ENCODE measurements around the gene CD300LD.

The CD300LD gene

DNA sequence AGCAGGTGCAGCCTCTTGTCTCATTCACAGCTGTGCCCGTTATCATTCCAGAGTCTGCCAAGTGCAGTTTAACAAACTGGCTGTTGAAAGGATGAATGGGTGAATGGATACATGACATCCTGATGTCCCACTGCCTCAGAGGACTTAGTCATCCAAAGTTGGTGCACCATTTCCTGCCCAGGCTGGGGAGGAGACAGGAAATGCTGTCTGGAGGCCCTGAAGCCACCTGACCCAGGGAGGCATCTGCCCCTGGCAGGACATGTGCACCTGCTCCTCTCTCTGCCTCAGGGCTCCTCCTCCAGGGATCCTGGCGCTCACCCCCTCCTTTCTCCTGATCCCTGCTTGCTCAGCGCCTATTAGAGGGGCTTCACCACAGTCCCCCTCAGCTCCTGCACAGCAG, 44.3 kb downstream of the CD300LD start:
- in situ Hi-C loops (cut with MboI; ENCODE audit: low sequenced_read_pairs, unreplicated experiment): no loop called here
- no peak for DNase-seq (ENCODE audit: low spot score)
- TF ChIP-seq, protein P1, sequence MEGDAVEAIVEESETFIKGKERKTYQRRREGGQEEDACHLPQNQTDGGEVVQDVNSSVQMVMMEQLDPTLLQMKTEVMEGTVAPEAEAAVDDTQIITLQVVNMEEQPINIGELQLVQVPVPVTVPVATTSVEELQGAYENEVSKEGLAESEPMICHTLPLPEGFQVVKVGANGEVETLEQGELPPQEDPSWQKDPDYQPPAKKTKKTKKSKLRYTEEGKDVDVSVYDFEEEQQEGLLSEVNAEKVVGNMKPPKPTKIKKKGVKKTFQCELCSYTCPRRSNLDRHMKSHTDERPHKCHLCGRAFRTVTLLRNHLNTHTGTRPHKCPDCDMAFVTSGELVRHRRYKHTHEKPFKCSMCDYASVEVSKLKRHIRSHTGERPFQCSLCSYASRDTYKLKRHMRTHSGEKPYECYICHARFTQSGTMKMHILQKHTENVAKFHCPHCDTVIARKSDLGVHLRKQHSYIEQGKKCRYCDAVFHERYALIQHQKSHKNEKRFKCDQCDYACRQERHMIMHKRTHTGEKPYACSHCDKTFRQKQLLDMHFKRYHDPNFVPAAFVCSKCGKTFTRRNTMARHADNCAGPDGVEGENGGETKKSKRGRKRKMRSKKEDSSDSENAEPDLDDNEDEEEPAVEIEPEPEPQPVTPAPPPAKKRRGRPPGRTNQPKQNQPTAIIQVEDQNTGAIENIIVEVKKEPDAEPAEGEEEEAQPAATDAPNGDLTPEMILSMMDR (IDR thresholded peaks at IDR 0.05; ENCODE audit: borderline replicate concordance, control extremely low read depth, extremely low read depth, insufficient read depth, missing control alignments): no peak

DNA sequence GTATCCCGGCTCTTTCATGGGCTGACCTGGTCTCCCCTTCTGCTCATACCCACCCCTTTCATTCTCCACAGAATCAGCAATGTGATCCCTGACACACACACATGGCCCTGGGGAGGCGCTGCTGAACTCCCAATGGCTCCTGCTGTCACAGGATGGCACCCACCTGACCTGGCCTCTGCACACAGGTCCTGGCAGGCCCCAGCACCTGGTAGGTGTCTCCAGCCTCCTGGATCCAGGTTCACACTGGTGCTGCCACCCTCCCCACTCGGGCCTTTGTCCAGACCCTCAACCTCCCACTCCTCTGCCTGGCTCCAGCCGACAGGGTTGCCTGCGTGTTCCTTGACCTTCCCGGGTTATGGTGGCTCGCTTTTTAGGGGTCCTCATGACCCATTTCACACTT, 44.8 kb downstream of the CD300LD start:
- TF ChIP-seq, protein P1 (IDR thresholded peaks at IDR 0.05; ENCODE audit: borderline replicate concordance, control extremely low read depth, extremely low read depth, insufficient read depth, missing control alignments): no peak
- in situ Hi-C loops (cut with MboI; ENCODE audit: low sequenced_read_pairs, unreplicated experiment): no loop called here

DNA sequence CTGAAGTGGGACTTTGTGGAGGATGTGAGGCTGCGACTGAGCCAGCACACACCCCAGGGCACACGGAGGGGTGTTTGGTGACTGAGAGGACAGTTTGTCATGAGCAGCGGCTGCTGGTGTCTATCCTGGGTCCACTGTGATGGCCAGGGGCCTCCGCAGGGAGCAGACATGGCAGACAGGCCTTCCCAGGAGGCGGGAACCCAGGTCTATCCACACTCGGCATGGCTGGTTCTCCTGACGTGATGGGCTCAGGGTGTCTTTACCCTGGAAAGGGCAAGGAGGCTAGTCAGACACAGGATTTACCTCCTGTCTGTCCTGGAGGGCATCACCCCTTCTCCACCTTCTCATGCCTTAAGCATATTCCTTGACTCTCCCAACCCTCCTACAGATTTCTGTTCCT, 45.5 kb downstream of the CD300LD start:
- TF ChIP-seq, protein P1 (IDR thresholded peaks at IDR 0.05; ENCODE audit: borderline replicate concordance, control extremely low read depth, extremely low read depth, insufficient read depth, missing control alignments): no peak
- DNase-seq (ENCODE audit: low spot score): no peak
- in situ Hi-C loops (cut with MboI; ENCODE audit: low sequenced_read_pairs, unreplicated experiment): no loop called here

More for the DNA sequence above, 44.8 kb downstream of the CD300LD start:
- no peak for DNase-seq (ENCODE audit: low spot score)

DNA sequence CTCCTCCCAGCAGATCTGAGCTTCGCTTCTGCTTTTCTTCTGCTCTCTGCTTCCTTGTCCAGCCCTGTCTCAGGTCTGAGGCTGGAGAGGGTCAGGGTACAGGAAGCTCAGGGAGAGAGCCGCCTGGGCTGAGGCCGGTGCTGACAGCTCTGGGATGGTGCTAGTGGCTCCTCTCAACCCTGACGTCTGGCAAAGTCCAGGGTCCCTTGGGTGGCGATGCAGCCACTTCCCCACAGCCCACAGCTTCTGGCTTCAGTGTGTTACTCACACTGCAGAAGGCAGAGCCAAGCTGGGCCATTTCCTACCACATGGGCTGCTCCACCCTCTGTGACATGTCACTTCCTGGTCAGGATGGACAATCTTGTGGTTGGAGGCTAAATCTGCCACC, 46.2 kb downstream of the CD300LD start, which contains the start of gene CD300C:
Gene CD300C, minus strand, starts transcription at position 273 of the 388 bp plus-strand sequence. CDS start 333 bp downstream, outside the sequence.
- TF ChIP-seq, protein P1 (IDR thresholded peaks at IDR 0.05; ENCODE audit: borderline replicate concordance, control extremely low read depth, extremely low read depth, insufficient read depth, missing control alignments): no peak
- in situ Hi-C loops (cut with MboI; ENCODE audit: low sequenced_read_pairs, unreplicated experiment): no loop called here
- DNase-seq (ENCODE audit: low spot score): no peak

DNA sequence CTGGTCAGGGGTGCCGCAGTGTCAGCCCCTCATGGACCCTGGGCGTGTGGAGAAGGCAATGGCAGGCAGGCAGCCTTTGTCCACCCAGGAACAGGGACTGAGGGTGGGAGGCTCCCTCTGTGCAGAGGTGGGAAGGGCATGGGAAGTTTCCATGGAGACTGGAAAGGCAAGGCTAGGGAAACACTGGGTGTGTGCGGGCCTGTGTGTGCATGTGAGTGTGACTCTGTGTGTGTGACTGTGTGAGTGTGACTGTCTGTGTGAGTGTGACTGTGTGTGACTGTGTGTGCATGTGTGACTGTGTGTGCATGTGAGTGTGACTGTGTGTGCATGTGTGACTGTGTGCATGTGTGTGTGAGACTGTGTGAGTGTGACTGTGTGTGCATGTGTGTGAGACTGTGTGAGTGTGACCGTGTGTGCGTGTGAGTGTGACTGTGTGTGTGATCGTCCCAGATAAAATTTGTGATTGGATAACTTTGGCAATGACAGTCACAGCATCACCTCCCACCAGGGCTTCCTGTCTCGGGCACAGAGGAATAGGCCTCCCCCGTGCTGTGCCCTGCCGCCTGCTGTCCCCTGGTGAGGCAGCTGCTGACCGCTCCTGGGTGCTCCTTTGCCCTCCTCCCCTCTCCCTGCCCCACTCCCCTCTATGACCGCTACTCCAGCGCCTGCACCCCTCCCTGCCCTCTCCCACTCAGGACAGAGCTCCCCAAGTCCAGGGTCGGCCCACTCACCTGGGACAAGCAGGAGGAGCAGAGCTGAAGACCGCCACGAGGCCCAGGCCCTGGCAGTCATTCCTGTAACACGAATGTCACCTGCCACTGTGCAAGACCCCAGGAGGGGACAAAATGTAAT, 46.9 kb downstream of the CD300LD start:
- TF ChIP-seq, protein P1 (IDR thresholded peaks at IDR 0.05; ENCODE audit: borderline replicate concordance, control extremely low read depth, extremely low read depth, insufficient read depth, missing control alignments): no peak
- in situ Hi-C loops (cut with MboI; ENCODE audit: low sequenced_read_pairs, unreplicated experiment): no loop called here
- DNase-seq (ENCODE audit: low spot score): no peak

- TF ChIP-seq, protein P1 (IDR thresholded peaks at IDR 0.05; ENCODE audit: borderline replicate concordance, control extremely low read depth, extremely low read depth, insufficient read depth, missing control alignments): no peak
- in situ Hi-C loops (cut with MboI; ENCODE audit: low sequenced_read_pairs, unreplicated experiment): no loop called here
These were observed 48.0 kb downstream of the CD300LD start for GRCh38 chr17:74543891-74544760.

More at GRCh38 chr17:74543891-74544760, 48.0 kb downstream of the CD300LD start:
- DNase-seq (ENCODE audit: low spot score): no peak

Data from GM13976 (cell line).